Measurements from ENCODE around the gene PKIG. TPM values are rescaled to one million over a fixed set of nuclear protein-coding genes. Genes with fewer than 3 reads are reported as not detected.

The PKIG gene
- total RNA-seq, 1 experiment from 2014 or later: 66.3 TPM

GRCh38 chr20:44620030-44620429, 37.7 kb downstream of the PKIG start:
- Histone ChIP-seq H3K4me3 (ENCODE audit: low read depth in 2 of 2, low read length in 2 of 2) (no peak overlapping the region), H3K4me1 (ENCODE audit: control insufficient read depth, insufficient read depth, low read length) (no peaks in the 10 kb centered on the region), H3K27me3 (ENCODE audit: control insufficient read depth, insufficient read depth, low read length) (no peaks in the 10 kb centered on the region), H3K27ac (ENCODE audit: low read length) (no peak overlapping the region), H3K36me3 (ENCODE audit: control insufficient read depth, insufficient read depth, low read length) (peaks cover 4% of the 10 kb centered on the region), H3K9me3 (ENCODE audit: control insufficient read depth, insufficient read depth, low read depth, low read length) (no peaks in the 10 kb centered on the region)
- in situ Hi-C loops (cut with HindIII; ENCODE audit: low pct_unique_long_range_greater_than_20kb, low sequenced_read_pairs) (no loop called here), intact Hi-C loops (cut with micrococcal nuclease; ENCODE audit: unreplicated experiment) (no loop called here)
- TF ChIP-seq REST (IDR thresholded peaks at IDR 0.05; ENCODE audit: insufficient read depth in 1 of 2, low read depth in 2 of 2, low read length in 1 of 2): no peak
- TF ChIP-seq TCF7L2 (IDR thresholded peaks at IDR 0.05; ENCODE audit: low read depth, low read length): no peak
- TF ChIP-seq CTCF (IDR thresholded peaks at IDR 0.05): no peak
- TF ChIP-seq POLR2AphosphoS5 (IDR thresholded peaks at IDR 0.05; ENCODE audit: low read depth, low read length): no peak
- no peak for TF ChIP-seq SIN3A (IDR thresholded peaks at IDR 0.05; ENCODE audit: borderline replicate concordance, insufficient read depth, low read depth, low read length)
- CTCF ChIA-PET: no interaction called here
- ATAC-seq: no peak
- DNase-seq (ENCODE audit: low read depth, low spot score): no peak
- POLR2A ChIA-PET: no interaction called here
- no TSS peak for BruUV-seq (replicated peaks)

- Histone ChIP-seq H3K27ac (ENCODE audit: low read length) (no peak overlapping the region), H3K9me3 (ENCODE audit: control insufficient read depth, insufficient read depth, low read depth, low read length) (no peaks in the 10 kb centered on the region), H3K4me3 (ENCODE audit: low read depth in 2 of 2, low read length in 2 of 2) (no peak overlapping the region), H3K27me3 (ENCODE audit: control insufficient read depth, insufficient read depth, low read length) (no peaks in the 10 kb centered on the region), H3K4me1 (ENCODE audit: control insufficient read depth, insufficient read depth, low read length) (no peaks in the 10 kb centered on the region), H3K36me3 (ENCODE audit: control insufficient read depth, insufficient read depth, low read length) (peaks cover 4% of the 10 kb centered on the region)
- ChIA-PET POLR2A (no interaction called here), CTCF (no interaction called here)
- TF ChIP-seq POLR2AphosphoS5 (IDR thresholded peaks at IDR 0.05; ENCODE audit: low read depth, low read length) (no peak), CTCF (IDR thresholded peaks at IDR 0.05) (no peak), SIN3A (IDR thresholded peaks at IDR 0.05; ENCODE audit: borderline replicate concordance, insufficient read depth, low read depth, low read length) (no peak), REST (IDR thresholded peaks at IDR 0.05; ENCODE audit: insufficient read depth in 1 of 2, low read depth in 2 of 2, low read length in 1 of 2) (no peak)
- ATAC-seq: no peak
- no TSS peak for BruUV-seq (replicated peaks)
- in situ Hi-C loops (cut with HindIII; ENCODE audit: low pct_unique_long_range_greater_than_20kb, low sequenced_read_pairs): no loop called here
- intact Hi-C loops (cut with micrococcal nuclease; ENCODE audit: unreplicated experiment): no loop called here
- DNase-seq (ENCODE audit: low read depth, low spot score): no peak
These were observed 38.9 kb downstream of the PKIG start for GRCh38 chr20:44621325-44621724.

Measured in Panc1 (cell line).